HEK293 (cell line): ENCODE results near the gene PPT2.

Experiments used
- CTCF ChIA-PET: fragments of 350-600 bp; formaldehyde crosslinking; extraction: SDS; loops from one replicate; lab custom pipeline; 2021; ENCODE audit warnings: antibody characterized with exemption; lab: Yijun Ruan, JAX
- POLR2A ChIA-PET: fragments of 300-600 bp; formaldehyde crosslinking; extraction: SDS; loops from one replicate; lab custom pipeline; 2020; ENCODE audit warnings: antibody characterized with exemption, inconsistent platforms; lab: Yijun Ruan, JAX
- H3K27ac ChIP-seq: fragments of 200-500 bp; sonication (Bioruptor generic); 2 replicates; pipeline ENCODE4 v1.5.1; 2014; ENCODE audit warnings: low read depth, low read length, control low read depth, inconsistent platforms; ENCODE audit errors: extremely low read depth
- H3K36me3 ChIP-seq, 2 experiments: fragments of 200-500 bp in 1 of 2; sonication (Bioruptor generic) in 1 of 2; 1 replicate in 1 of 2; 2 replicates in 1 of 2; pipeline ENCODE4 v1.5.1; 2014 to 2017; ENCODE audit warnings: inconsistent platforms in 2 of 2, low read length in 2 of 2; ENCODE audit not compliant: control insufficient read depth in 2 of 2, insufficient read depth in 1 of 2
- H3K4me1 ChIP-seq: fragments of 200-500 bp; sonication (Bioruptor generic); 2 replicates; pipeline ENCODE4 v1.5.1; 2014; ENCODE audit warnings: mild to moderate bottlenecking, low read length, inconsistent platforms; ENCODE audit not compliant: control insufficient read depth, insufficient read depth
- H3K4me3 ChIP-seq: 2 replicates; pipeline ENCODE4 v1.5.1; 2011; ENCODE audit warnings: low read depth, mild to moderate bottlenecking, control low read depth, low read length, moderate library complexity
- H3K9me3 ChIP-seq: fragments of 200-500 bp; sonication (Bioruptor generic); 2 replicates; pipeline ENCODE4 v1.5.1; 2014; ENCODE audit warnings: low read depth, low read length, inconsistent platforms; ENCODE audit not compliant: control insufficient read depth, insufficient read depth
- EGR2 ChIP-seq: fragments of 450-650 bp; formaldehyde crosslinking; IDR thresholded peaks from 2 replicates; pipeline ENCODE4 v1.5.1; 2016; ENCODE audit warnings: low read depth, missing biosample characterization, missing genetic modification characterization
- GLIS1 ChIP-seq: fragments of 450-650 bp; formaldehyde crosslinking; IDR thresholded peaks from 2 replicates; pipeline ENCODE4 v1.5.1; 2016; ENCODE audit warnings: missing biosample characterization, missing genetic modification characterization
- GLIS2 ChIP-seq: fragments of 450-650 bp; formaldehyde crosslinking; IDR thresholded peaks from 2 replicates; pipeline ENCODE4 v1.5.1; 2016; ENCODE audit warnings: missing biosample characterization, missing genetic modification characterization
- HIC1 ChIP-seq: fragments of 450-650 bp; formaldehyde crosslinking; IDR thresholded peaks from 2 replicates; pipeline ENCODE4 v1.5.1; 2016; ENCODE audit warnings: missing biosample characterization, missing genetic modification characterization
- IKZF3 ChIP-seq: fragments of 450-650 bp; IDR thresholded peaks from 2 replicates; pipeline ENCODE4 v1.5.0; 2018; ENCODE audit warnings: missing biosample characterization, mild to moderate bottlenecking, missing genetic modification characterization, moderate library complexity
- PATZ1 ChIP-seq: fragments of 450-650 bp; formaldehyde crosslinking; IDR thresholded peaks from 2 replicates; pipeline ENCODE4 v1.5.1; 2016; ENCODE audit warnings: missing biosample characterization, missing genetic modification characterization
- PRDM10 ChIP-seq: fragments of 450-650 bp; formaldehyde crosslinking; IDR thresholded peaks from 2 replicates; pipeline ENCODE4 v1.5.1; 2016; ENCODE audit warnings: missing biosample characterization, missing genetic modification characterization
- PRDM4 ChIP-seq: fragments of 450-650 bp; formaldehyde crosslinking; IDR thresholded peaks from 2 replicates; pipeline ENCODE4 v1.5.1; 2017; ENCODE audit warnings: missing biosample characterization, missing genetic modification characterization
- WT1 ChIP-seq: fragments of 450-650 bp; formaldehyde crosslinking; IDR thresholded peaks from 2 replicates; pipeline ENCODE4 v1.5.1; 2016; ENCODE audit warnings: missing biosample characterization, missing genetic modification characterization
- ZFHX2 ChIP-seq: fragments of 450-650 bp; formaldehyde crosslinking; conservative IDR thresholded peaks from 2 replicates; pipeline ENCODE4 v1.5.1; 2016; ENCODE audit warnings: missing biosample characterization, missing genetic modification characterization
- ZFP69B ChIP-seq: fragments of 450-650 bp; formaldehyde crosslinking; IDR thresholded peaks from 2 replicates; pipeline ENCODE4 v1.5.1; 2016; ENCODE audit warnings: missing biosample characterization, missing genetic modification characterization
- ZNF350 ChIP-seq: fragments of 450-650 bp; formaldehyde crosslinking; IDR thresholded peaks from 2 replicates; pipeline ENCODE4 v1.5.0; 2017; ENCODE audit warnings: missing biosample characterization, mild to moderate bottlenecking, missing genetic modification characterization
- ZNF48 ChIP-seq: fragments of 450-650 bp; formaldehyde crosslinking; IDR thresholded peaks from 2 replicates; pipeline ENCODE4 v1.5.1; 2016; ENCODE audit warnings: missing biosample characterization, missing genetic modification characterization
- ZSCAN4 ChIP-seq: fragments of 450-650 bp; formaldehyde crosslinking; IDR thresholded peaks from 2 replicates; pipeline ENCODE4 v1.5.1; 2017; ENCODE audit warnings: missing biosample characterization, missing genetic modification characterization

The PPT2 gene

GRCh38 chr6:32168807-32169591 lies 15.1 kb downstream of the PPT2 start:
- POLR2A ChIA-PET = interaction anchor here (0.7 to 2.0 kb wide), 6 partner anchors 8 to 41 kb away, joined by 3 to 9 read pairs (median 5); partner anchors contain the start of genes ATF6B and PBX2

GRCh38 chr6:32170294-32170693 lies 16.4 kb downstream of the PPT2 start:
- Histone ChIP-seq H3K36me3 (peaks cover 15 to 69% of the 10 kb centered on the region in 2 experiments; a peak in 2 of 3 replicates), H3K27ac (no peak overlapping the region), H3K4me3 (no peak overlapping the region), H3K4me1 (no peaks in the 10 kb centered on the region; the same call in 1 of the 2 replicates), H3K9me3 (no peaks in the 10 kb centered on the region)
- TF ChIP-seq HIC1 (tag by site-specific recombination) (peak; percentile 21; the same call in 1 of the 2 replicates), PRDM4 (tag by site-specific recombination) (no peak)
- CTCF ChIA-PET = interaction anchor here (1.0 to 1.1 kb wide), 2 partner anchors 25 to 53 kb away, joined by 3 read pairs; no protein-coding TSS in a partner anchor
- POLR2A ChIA-PET = interaction anchor here (1.9 to 2.0 kb wide), 2 partner anchors 20 to 42 kb away, joined by 6 to 9 read pairs; partner anchors contain the start of genes ATF6B and PBX2

More at GRCh38 chr6:32168807-32169591, 15.1 kb downstream of the PPT2 start:
- CTCF ChIA-PET = interaction anchor here (0.6 to 1.3 kb wide), 4 partner anchors 24 to 58 kb away, joined by 3 to 7 read pairs (median 3); partner anchors contain the start of gene GPSM3
- H3K4me3 ChIP-seq = no peak overlapping the region
- H3K36me3 ChIP-seq = peaks cover 15 to 69% of the 10 kb centered on the region in 2 experiments; a peak in 2 of 3 replicates
- TF ChIP-seq ZNF350 (no peak), GLIS1 (peak; percentile 54), ZFHX2 (peak; percentile 64), IKZF3 (tag by site-specific recombination) (0 out of 2 replicates have a peak, but pooled peaks have one; percentile 26), GLIS2 (tag by site-specific recombination) (peak; percentile 27; the same call in 1 of the 2 replicates), ZSCAN4 (no peak), EGR2 (tag by site-specific recombination) (peak; percentile 59; the same call in 1 of the 2 replicates), PATZ1 (tag by site-specific recombination) (peak; percentile 30; the same call in 1 of the 2 replicates), PRDM10 (tag by site-specific recombination) (peak; percentile 92), ZFP69B (tag by site-specific recombination) (no peak), ZNF48 (no peak), WT1 (tag by site-specific recombination) (0 out of 2 replicates have a peak, but pooled peaks have one; percentile 40)
- no peaks in the 10 kb centered on the region for H3K4me1 ChIP-seq
- no peak overlapping the region for H3K27ac ChIP-seq
- H3K9me3 ChIP-seq = no peaks in the 10 kb centered on the region
